Right lobe of liver (tissue), 4 donors: ENCODE measurements around the gene WNT5B.

Experiments used
- POLR2A ChIP-seq: fragments of 450-650 bp; IDR thresholded peaks from one replicate; pipeline ENCODE4 v1.6.1; 2017; ENCODE audit warnings: antibody characterized with exemption, mild to moderate bottlenecking
- TF ChIP-seq, protein P1 (sequence below), 4 donors: fragments of 200-600 bp in 3 of 4; fragments of 450-650 bp in 1 of 4; IDR thresholded peaks; one replicate each; pipeline versions ENCODE4 v1.5.1 to v1.8.0; 2016 to 2022; ENCODE audit warnings: antibody characterized with exemption in 4 of 4, mild to moderate bottlenecking in 2 of 4
- donor health status: DM: no; HTN: no; CAD: no.
- donor health status: DM: no; HTN: no; CAD: no.
- donor health status: DM: no; HTN: yes; CAD: no.

DNA sequence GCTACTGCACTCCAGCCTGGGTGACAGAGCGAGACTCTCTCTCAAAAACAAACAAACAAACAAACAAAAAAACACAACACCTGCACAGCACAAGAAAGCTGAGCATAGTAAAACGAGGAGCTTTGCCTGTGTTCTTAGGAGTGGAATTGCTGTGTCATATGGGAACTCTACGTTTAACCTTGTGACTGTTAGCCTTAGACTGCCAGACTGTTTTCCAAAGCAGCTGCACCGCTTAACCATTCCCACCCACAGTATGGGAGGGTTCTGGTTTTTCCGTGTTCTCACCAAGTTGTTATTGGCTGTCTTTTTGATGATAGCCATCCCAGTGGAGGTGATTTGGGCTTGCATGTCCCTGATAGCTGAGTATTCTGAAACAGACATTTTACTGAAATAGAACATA is 9.2 kb downstream of the WNT5B start:
- TF ChIP-seq, protein P1, sequence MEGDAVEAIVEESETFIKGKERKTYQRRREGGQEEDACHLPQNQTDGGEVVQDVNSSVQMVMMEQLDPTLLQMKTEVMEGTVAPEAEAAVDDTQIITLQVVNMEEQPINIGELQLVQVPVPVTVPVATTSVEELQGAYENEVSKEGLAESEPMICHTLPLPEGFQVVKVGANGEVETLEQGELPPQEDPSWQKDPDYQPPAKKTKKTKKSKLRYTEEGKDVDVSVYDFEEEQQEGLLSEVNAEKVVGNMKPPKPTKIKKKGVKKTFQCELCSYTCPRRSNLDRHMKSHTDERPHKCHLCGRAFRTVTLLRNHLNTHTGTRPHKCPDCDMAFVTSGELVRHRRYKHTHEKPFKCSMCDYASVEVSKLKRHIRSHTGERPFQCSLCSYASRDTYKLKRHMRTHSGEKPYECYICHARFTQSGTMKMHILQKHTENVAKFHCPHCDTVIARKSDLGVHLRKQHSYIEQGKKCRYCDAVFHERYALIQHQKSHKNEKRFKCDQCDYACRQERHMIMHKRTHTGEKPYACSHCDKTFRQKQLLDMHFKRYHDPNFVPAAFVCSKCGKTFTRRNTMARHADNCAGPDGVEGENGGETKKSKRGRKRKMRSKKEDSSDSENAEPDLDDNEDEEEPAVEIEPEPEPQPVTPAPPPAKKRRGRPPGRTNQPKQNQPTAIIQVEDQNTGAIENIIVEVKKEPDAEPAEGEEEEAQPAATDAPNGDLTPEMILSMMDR (IDR thresholded peaks at IDR 0.05) = no peak
- TF ChIP-seq POLR2A = no peak
